Choroid plexus epithelial cell (primary cell): ENCODE results near the gene ROCK2.

Experiments
- DNase-seq: peaks from one replicate; pipeline ENCODE4 v3.0.0-alpha.2; 2010; ENCODE audit warnings: low read depth
- H3K4me3 ChIP-seq: 2 replicates; pipeline ENCODE4 v1.5.1; 2011; ENCODE audit warnings: low read depth, mild to moderate bottlenecking, control low read depth, low read length, moderate library complexity
- TF ChIP-seq, protein P1 (sequence below): conservative IDR thresholded peaks from 2 replicates; pipeline ENCODE4 v1.5.1; 2011; ENCODE audit warnings: low read depth, mild to moderate bottlenecking, control low read depth, inconsistent platforms, low read length, moderate library complexity

The ROCK2 gene

DNA sequence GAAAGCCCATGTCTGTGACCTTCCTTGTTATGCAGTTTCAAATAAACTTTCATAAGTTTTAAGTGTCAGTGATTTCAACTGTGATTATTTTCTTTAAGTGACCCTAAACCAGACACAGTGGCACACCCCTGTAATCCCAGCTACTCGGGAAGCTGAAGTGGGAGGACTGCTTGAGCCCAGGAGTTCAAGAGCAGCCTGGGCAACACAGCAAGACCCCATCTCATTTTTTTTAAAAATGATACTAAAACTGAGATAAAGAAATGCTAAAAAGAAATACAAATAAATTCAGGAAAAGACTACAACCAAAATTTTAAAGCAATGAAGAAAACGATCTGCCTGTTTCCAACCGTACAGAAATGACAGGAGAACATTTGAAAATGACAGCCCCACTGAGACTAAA, 54.2 kb downstream of the ROCK2 start:
- no peak overlapping the region for H3K4me3 ChIP-seq
- DNase-seq = no peak
- TF ChIP-seq, protein P1, sequence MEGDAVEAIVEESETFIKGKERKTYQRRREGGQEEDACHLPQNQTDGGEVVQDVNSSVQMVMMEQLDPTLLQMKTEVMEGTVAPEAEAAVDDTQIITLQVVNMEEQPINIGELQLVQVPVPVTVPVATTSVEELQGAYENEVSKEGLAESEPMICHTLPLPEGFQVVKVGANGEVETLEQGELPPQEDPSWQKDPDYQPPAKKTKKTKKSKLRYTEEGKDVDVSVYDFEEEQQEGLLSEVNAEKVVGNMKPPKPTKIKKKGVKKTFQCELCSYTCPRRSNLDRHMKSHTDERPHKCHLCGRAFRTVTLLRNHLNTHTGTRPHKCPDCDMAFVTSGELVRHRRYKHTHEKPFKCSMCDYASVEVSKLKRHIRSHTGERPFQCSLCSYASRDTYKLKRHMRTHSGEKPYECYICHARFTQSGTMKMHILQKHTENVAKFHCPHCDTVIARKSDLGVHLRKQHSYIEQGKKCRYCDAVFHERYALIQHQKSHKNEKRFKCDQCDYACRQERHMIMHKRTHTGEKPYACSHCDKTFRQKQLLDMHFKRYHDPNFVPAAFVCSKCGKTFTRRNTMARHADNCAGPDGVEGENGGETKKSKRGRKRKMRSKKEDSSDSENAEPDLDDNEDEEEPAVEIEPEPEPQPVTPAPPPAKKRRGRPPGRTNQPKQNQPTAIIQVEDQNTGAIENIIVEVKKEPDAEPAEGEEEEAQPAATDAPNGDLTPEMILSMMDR = no peak

DNA sequence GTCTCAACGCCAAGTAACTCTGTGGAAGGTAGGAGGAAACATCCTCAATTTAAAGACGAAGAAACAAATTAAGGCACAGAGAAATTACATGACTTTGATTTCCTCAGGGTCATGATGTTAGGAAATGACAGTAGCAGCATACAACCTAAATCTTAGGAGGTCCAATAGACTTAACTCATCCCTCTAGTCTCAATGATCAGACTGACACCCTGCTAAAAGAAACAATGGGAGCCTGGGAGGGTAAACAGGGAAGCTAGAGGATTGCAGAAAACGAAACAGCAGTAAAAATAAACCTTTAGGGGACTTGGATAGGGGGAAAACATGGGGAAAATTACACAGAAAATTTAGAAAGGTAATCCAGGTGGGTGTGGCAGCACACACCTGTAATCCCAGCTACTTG, 56.0 kb downstream of the ROCK2 start:
- DNase-seq = no peak
- H3K4me3 ChIP-seq = no peak overlapping the region
- TF ChIP-seq, protein P1 = no peak

DNA sequence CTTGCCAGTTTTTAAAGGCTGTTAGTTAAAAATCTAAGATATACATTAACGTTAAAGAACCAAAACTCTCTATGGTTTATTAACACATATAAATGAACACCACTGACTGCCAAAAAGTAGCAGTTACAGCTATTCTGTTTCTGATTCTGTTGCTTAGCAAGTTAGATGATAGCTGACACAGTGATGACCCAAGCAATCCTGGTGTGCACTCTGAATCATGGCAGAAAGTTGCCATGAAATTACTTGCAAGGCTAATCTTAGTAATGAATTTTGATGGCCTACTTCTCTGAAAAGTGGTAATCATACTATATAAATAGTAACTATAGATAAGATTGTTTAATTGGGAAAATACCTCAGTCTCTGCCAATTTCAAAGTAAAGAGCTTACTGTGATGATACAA, 57.7 kb downstream of the ROCK2 start:
- TF ChIP-seq, protein P1 = no peak
- DNase-seq = peak; percentile 24
- H3K4me3 ChIP-seq = no peak overlapping the region

DNA sequence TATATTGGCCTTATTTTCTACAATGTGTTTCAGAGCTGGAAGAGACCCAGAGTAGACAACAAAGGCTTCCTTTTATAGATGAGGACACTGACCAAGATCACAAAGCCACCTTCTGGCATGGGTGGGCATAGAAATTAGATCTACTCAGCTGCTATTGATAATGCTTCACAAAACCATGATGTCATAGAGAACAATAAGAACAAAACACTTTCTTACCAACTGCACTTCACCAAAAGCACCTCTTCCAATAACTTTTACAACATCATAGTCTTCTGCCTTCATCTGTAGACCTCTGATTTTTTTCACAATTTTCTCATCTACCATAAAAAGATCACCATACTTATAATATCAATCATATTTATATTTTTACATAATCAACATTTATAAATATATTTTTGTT, 58.1 kb downstream of the ROCK2 start:
- TF ChIP-seq, protein P1 = no peak
- no peak overlapping the region for H3K4me3 ChIP-seq

DNA sequence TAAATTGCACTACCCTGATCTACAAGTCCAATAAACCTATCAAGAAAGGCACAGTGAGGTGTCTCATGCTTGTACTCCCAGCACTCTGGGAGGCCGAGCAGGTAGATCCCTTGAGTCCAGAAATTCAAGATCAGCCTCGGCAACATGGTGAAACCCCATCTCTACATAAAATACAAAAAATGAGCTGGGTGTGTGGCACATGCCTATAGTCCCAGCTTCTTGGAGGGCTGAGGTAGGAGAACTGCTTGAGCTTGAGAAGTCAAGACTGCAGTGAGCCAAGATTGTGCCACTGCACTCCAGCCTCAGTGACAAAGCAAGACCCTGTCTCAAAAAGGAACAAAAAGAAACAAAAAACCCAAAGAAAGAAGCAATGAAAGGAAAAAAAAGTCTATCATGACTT, 58.9 kb downstream of the ROCK2 start:
- DNase-seq = no peak
- TF ChIP-seq, protein P1 = no peak

More for the DNA sequence above, 58.1 kb downstream of the ROCK2 start:
- DNase-seq = no peak

DNA sequence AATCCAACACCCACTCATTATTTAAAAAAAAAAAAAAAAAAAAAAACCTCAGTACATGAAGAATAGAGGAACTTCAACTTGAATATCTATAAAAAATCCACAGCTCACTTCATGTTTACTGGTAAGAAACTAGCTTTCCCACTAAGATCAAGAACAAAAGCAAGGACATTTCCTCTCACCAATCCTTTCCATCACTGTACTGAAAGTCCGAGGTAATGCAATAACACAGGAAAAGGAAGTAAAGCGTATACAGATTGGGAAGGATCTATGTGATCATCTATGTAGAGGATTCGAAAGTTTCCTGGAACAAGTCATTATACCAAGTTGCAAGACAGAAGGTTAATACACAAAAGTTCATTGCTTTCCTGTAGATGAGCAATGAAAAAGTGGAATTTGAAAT, 63.2 kb downstream of the ROCK2 start:
- no peak for DNase-seq
- TF ChIP-seq, protein P1 = no peak
- H3K4me3 ChIP-seq = no peak overlapping the region

More for the DNA sequence above, 58.9 kb downstream of the ROCK2 start:
- no peak overlapping the region for H3K4me3 ChIP-seq

DNA sequence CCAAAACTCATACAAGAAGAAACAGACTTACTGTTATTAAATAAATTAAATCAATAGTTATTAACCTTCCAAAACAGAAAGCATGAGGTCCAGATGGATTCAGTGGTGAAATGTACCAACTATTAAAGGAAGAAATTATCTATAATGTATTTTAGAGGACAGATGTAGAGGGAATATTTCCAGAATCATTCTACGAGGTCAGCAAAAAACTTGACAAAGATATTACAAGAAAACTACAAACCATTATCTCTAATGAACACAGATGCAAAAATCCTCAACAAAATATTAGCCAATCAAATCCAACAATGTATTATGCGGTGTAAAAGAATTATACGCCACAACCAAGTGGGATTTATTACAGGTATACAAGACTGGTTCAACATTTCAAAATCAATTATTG, 63.7 kb downstream of the ROCK2 start:
- TF ChIP-seq, protein P1 = no peak
- no peak overlapping the region for H3K4me3 ChIP-seq
- no peak for DNase-seq
